ENCODE data around the gene ZNF276.
"Not testable (repeated sequence)": the region's sequence is repeated elsewhere in the genome, so short reads cannot be mapped to it uniquely, and the experiment has no call there.

ZNF276 gene

DNA sequence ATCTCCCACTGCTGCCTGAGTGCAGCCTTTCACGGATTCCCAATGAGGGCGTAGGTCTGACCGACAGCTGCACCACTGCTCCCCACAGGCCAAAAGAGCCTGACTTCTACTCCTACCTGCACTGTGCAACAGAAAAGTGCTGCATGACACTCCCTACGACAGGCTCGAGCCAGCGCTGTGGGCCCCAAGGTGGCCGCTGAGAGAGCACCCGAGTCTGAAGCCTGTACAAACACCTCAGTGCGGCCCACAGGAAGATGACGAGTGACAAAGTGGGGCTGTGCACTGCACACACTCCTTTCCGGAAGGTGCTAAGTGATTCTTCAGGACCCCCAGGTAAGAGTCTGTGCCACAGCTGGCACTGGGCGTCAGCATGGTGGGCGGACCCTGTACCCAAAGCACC is 53.9 kb downstream of the ZNF276 start:
- H3K27ac Mint-ChIP-seq: peak overlapping the region; percentile 39
- H3K4me3 Mint-ChIP-seq: no peak overlapping the region
- no peaks in the 10 kb centered on the region for H3K27me3 Mint-ChIP-seq
- no peaks in the 10 kb centered on the region for H3K4me1 Mint-ChIP-seq
- peaks cover 1% of the 10 kb centered on the region for H3K36me3 Mint-ChIP-seq
- H3K9me3 Mint-ChIP-seq: no peaks in the 10 kb centered on the region

DNA sequence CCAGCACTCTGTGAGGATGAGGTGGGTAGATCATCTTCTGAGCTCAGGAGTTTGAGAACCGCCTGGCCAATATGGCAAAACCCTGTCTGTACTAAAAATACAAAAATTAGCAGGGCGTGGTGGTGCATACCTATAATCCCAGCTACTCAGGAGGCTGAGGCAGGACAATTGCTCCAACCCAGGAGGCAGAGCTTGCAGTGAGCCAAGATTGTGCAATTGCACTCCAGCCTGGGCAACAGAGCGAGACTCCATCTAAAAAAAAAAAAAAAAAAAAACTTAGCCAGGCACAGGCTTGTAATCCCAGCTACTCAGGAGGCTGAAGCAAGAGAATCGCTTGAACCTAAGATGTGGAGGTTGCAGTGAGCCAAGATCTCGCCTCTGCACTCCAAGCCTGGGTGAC is 56.9 kb downstream of the ZNF276 start:
- not testable (repeated sequence) for H3K4me1 Mint-ChIP-seq

GRCh38 chr16:89779231-89779908 is 58.0 kb downstream of the ZNF276 start:
- Mint-ChIP-seq H3K4me3 (no peak overlapping the region), H3K27me3 (no peaks in the 10 kb centered on the region), H3K36me3 (peaks cover 2% of the 10 kb centered on the region), H3K9me3 (no peaks in the 10 kb centered on the region), H3K4me1 (peaks cover 8% of the 10 kb centered on the region), H3K27ac (no peak overlapping the region)

More for the DNA sequence above, 56.9 kb downstream of the ZNF276 start:
- not testable (repeated sequence) for H3K9me3 Mint-ChIP-seq, H3K27me3 Mint-ChIP-seq, H3K27ac Mint-ChIP-seq, H3K4me3 Mint-ChIP-seq, H3K36me3 Mint-ChIP-seq

DNA sequence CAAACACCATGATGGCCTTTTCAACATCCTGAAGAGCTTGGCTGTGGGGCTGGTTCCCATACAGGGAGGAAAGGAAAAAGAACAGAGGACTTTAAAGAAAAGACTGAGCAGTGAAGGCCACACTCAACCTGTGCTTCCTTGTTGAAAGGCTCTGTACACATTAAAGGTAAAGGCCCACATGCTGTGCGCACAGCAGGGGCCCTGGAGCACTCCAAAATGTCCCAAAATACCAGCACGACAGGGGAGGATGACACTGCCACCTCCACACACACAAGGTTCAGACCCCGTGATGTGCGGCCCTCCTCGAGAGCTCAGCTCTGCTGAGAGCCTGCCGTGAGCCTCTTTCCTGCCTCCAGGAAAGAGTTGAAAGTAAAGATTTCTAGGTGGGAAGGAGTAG is 58.6 kb downstream of the ZNF276 start:
- Mint-ChIP-seq H3K36me3 (peaks cover 3% of the 10 kb centered on the region), H3K27me3 (no peaks in the 10 kb centered on the region), H3K4me3 (no peak overlapping the region), H3K27ac (no peak overlapping the region), H3K9me3 (no peaks in the 10 kb centered on the region), H3K4me1 (peaks cover 13% of the 10 kb centered on the region)

GRCh38 chr16:89782489-89782888 is 61.2 kb downstream of the ZNF276 start:
- no peak overlapping the region for H3K4me3 Mint-ChIP-seq
- peaks cover 3% of the 10 kb centered on the region for H3K36me3 Mint-ChIP-seq
- no peaks in the 10 kb centered on the region for H3K27me3 Mint-ChIP-seq
- H3K9me3 Mint-ChIP-seq: no peaks in the 10 kb centered on the region
- H3K4me1 Mint-ChIP-seq: peaks cover 32% of the 10 kb centered on the region
- no peak overlapping the region for H3K27ac Mint-ChIP-seq

- H3K4me3 Mint-ChIP-seq, H3K27me3 Mint-ChIP-seq, H3K27ac Mint-ChIP-seq, H3K36me3 Mint-ChIP-seq, H3K9me3 Mint-ChIP-seq: not testable (repeated sequence)
- H3K4me1 Mint-ChIP-seq: peaks cover 32% of the 10 kb centered on the region
These were observed 62.6 kb downstream of the ZNF276 start for GRCh38 chr16:89783952-89784351.

DNA sequence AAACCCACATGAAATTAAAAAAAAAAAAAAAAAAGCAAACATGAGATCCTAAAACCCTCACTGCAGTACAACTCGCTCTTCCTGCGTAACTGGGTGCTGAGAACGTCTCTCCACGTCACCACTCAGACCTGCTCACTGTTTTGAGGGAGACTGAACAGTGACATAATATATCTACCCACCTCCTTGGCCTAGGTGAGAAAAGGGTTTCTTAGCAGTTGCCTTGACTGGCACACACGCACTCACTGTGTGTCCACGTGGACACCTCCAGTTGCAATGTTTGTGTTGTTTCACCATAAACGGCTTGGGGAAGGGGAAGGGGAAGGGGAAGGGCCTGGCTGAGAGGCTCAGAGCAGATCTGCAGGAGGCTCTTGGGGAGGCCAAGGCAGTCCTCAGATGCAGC is 63.1 kb downstream of the ZNF276 start:
- Mint-ChIP-seq H3K4me3 (no peak overlapping the region), H3K36me3 (peaks cover 3% of the 10 kb centered on the region), H3K4me1 (peaks cover 32% of the 10 kb centered on the region), H3K27me3 (no peaks in the 10 kb centered on the region), H3K9me3 (no peaks in the 10 kb centered on the region), H3K27ac (peak overlapping the region; percentile 26)

DNA sequence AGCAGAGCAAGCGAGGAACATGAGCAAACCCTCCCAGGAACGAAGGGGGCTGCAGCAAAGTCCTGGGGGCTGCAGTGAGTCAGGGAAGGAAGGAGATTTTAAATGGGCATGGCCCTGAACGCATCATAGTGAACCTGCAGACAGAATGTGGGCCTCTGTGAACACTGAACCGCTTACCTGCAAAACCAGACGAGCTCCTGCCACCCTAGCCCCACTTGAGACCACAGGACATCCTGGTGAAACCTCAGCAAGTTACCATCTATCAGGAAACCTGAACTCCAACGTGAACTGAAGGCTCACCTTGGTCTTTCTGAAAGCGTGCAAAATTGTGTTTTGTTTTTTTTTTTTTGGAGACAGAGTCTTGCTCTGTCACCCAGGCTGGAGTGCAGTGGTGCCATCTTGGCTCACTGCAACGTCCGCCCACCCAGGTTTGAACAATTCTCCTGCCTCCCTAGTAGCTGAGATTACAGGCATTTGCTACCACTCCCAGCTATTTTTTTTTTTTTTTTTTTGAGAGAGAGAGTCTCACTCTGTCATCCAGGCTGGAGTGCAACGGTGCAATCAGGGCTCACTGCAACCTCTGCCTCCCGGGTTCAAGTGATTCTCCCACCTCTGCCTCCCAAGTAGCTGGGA is 64.3 kb downstream of the ZNF276 start:
- Mint-ChIP-seq H3K4me1 (peaks cover 32% of the 10 kb centered on the region), H3K4me3 (peak overlapping the region; percentile 36), H3K27ac (peak overlapping the region; percentile 44), H3K36me3 (peaks cover 3% of the 10 kb centered on the region), H3K27me3 (no peaks in the 10 kb centered on the region), H3K9me3 (no peaks in the 10 kb centered on the region)

DNA sequence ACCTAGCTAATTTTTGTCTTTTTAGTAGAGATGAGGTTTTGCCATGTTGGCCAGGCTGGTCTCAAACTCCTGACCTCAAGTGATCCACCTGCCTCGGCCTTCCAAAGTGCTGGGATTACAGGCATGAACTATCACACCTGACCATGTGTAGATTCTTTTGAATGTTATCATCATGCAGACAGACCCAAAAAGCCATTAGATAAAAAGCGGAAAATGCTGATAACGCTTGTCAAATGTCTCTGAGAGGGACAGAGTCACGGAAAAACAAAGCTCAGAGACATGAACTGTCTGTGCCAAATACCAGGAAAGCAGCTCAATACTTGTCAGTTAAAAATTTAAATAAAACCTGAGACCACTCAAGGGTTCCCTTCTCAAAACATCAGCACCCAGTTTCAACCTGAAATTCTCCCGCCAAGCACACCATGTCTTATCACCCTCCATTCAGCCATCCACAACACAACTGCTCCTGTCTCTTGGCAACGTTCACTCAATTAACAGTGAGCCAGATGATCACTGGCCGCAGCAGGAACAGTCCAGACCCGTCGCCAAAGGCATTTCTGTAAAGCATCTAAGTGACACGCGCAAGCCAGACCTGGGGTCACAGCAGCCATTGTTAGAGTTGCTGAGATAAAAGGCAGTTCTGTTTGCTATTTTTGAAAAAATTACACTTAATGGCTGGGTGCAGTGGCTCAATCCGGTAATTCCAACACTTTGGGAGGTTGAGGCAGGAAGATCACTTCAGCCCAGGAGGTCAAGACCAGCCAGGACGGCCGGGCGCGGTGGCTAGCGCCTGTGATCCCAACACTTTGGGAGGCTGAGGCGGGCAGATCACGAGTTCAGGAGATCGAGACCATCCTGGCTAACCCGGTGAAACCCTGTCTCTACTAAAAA is 65.4 kb downstream of the ZNF276 start:
- Mint-ChIP-seq H3K27ac (peak overlapping the region; percentile 71), H3K4me1 (peaks cover 32% of the 10 kb centered on the region), H3K4me3 (peak overlapping the region; percentile 43), H3K27me3 (no peaks in the 10 kb centered on the region), H3K9me3 (no peaks in the 10 kb centered on the region), H3K36me3 (peaks cover 4% of the 10 kb centered on the region)

DNA sequence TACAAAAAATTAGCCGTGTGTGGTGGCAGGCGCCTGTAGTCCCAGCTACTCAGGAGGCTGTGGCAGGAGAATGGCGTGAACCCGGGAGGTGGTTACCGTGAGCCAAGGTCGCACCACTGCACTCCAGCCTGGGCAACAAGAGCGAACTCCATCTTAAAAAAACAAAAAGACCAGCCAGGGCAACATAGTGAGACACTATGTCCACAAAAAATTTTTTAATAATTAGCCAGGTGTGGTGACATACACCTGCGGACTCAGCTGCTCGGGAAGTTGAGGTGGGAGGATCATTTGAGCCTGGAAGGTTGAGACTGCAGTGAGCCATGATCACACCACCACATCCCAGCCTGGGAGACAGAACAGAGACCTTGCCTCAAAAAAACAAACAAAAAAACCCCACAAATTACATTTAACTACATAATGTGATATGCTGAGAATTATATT is 66.0 kb downstream of the ZNF276 start:
- Mint-ChIP-seq H3K36me3 (peaks cover 7% of the 10 kb centered on the region), H3K27me3 (no peaks in the 10 kb centered on the region), H3K27ac (no peak overlapping the region), H3K4me3 (no peak overlapping the region), H3K9me3 (no peaks in the 10 kb centered on the region), H3K4me1 (peaks cover 35% of the 10 kb centered on the region)
